NCI-H1105 treated with DMSO at 0.1 percent for 48 hours (cell line): ENCODE measurements around the gene DAZAP1.

ENCODE experiments used
- DNase-seq: peaks from one replicate; lab custom pipeline; 2025; lab: John Stamatoyannopoulos, UW

Gene DAZAP1

DNA sequence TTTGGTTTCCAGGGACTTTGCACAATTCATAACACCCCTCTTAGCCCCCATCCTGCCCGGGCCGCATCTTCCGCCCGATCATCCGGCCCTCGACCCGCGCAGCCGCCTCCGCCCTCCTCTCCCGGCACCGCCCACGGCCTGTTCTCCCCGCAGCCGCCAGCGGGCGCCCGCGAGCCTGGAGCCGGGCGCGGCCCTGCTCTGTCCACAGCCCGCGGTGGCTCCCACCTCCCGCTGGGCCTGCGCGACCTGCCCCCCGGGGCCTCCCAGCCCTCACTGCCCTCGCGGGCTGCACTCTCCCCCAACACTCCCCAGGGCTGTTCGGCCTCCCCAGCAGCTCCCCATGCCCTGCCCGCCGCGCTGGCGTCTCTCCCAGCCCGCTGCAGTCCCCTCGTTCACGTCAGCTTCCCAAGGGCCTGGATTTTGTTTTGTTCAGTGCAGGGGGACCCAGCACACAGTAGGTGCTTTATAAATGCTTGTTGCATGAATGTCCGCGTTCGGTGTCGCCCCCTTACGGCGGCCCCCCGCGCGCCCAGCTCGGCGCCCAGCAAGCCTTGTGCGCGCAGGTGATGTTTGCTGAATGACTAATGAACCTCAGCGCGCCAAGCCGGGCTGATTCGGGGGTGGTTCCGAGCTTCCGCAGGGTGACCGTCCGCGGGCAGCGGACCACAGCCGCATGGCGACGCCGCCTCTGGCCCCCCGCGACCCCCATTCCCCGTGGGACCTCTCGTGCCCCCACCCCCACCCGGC lies 38.0 kb downstream of the DAZAP1 start:
- peak; percentile 70 for DNase-seq

DNA sequence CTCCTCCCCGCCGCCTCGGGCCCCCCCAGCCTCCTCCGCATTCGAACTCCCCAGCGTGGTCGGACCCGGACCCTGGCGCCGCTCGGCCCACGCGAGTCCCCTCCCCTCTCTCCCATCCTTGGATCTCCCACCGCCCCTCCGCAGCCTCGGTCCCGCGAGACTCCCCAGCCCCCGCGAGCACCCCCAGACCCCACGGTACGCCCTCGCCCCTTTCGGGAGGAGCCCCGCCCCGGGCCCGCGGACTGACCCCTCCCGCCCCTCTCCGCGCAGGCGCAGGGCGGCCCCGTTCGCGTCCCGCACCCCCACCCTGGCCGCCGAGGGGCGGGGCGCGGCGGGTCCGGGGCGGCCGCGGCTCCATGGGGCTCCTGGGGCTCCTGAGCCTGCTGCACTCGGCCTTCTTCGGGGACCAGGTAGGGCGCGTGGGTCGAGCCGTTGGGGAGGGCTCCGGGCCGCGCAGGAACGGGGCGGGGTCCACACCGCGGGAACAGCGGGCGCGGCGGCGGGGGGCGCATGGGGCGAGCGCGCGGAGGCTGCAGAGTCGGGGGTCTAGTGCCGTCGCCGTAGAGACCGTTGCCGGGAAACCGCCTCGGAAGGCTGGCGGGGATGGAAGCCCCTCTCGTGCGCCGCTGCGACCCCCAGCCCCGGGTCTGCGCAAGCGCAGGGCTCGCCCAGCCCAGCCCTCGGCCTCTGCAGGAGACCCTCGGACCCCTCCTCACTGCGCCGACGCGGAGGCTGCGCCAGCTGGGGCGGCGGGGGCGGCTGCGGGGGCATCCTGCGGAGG lies 38.7 kb downstream of the DAZAP1 start:
- peak; percentile 43 for DNase-seq

DNA sequence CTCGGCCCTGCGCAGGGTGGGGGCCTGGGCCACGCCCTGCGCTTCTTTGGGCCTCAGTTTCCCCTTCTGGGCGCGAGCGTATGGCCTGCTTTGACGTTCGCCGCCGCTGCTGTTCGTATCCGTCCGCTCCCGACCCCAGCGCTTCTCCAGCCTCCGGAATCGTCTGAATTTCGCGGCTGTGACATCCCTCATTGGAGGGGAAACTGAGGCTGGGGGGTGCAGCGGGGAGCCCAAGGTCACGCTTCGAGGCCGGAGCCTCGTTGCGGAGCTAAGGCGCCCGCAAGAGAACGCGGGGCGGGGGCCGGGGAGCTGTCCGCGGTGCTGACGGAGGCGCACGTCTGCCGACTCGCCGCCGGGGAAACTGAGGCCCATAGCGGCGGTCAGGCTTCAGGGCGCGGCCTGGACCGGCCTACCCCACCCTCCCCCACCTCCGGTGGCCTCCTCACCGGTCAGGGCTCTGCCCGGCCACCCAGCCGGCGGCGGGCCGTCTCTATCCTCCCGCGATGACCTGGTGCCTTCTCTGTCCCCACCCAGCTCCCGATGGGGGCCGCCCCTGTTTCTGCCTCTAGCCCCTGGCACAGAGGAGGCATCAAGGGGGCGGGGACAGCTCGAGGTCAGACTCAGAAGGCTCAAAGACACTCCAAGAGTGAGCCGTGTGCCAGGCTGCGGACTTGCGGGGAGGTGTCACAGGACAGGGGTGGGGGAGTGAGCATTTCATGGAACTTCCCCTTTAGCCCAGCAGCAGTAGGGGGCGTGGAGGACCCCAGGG lies 39.5 kb downstream of the DAZAP1 start:
- no peak for DNase-seq

DNA sequence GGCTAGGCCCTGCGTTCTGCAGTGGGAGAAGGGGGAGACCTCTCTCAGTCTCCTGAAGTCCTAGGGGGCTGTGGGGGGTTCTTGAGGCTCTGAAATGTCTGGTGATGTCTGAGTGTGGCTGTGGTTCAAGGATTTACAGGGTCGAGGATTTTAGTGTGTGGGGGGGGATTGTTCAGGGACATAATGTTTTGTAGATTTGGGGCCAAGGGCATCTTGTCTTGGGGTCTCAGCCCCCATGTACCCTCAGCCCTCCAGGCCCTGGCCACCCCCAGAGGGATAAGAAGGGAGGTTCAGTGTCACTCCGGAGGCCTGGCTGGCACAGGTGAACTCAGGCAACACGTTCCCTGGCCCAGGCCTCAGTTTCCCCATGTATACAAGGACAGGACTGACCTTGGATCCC lies 40.1 kb downstream of the DAZAP1 start:
- DNase-seq = no peak

DNA sequence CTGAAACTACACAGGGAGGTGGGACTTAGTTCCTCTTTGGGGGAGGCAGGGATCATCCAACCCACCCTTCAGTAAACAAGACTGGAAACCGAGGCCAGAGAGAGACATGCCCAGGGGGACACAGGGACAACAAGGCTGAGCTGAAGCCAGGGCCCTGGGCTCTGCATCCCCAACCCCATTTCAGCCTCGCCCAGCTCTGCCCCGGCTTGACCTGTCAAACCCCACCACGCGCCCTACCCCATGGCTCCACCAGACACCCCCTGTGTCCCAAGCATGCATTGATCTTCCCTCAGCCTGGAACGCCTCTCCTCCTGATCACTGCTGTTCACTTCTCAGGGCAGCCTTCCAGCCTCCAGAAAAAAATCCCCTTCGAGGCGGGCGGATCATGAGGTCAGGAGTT lies 40.6 kb downstream of the DAZAP1 start:
- DNase-seq = no peak

DNA sequence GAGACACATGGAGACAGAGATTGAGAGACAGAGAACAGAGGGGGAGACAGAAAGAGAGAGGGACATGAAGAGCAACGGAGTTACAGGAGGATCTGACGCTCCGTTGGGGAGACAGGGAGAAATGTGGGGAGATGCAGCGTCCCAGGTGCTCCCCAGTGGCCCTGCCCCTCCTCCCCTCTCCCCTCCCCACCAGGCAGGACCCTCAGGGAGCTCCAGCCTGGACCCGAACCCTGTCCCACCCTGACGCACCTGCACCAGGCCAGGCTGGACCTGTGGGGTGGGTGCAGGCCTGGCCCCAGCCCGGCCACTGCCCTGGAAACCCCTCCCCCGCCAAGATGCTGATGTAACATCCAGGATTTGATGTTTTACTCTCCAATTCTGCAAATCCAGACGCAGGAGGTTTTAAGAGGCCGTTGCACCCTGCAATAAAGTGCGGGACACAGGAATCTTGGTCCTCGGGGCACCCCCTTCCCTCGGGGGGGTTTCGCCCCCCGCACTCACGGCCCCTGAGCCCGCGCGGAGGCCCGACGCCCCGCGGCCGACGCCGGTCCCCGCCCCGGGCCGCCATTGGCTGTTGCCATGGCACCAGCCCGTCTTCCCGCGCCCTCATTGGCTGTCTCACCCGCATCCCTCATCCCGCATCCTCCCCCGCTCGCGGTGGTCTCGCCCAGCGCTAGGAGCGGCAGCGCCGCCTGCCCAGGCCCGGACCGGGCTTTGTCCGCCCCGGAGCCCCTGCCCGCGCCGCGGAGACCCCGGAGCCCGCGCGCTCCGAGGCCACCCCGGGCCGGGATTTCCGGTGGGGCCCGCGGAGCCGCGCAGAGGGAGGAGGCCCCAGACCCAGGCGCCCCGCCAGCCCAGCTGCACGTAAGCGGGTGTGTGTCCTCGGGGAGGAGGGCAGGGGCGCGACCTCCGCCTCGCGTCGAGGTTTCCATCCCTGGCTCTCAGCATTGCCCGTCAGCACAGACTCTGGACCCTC lies 42.4 kb downstream of the DAZAP1 start, which contains the start of gene APC2:
Gene APC2, plus strand, starts transcription at position 655 of the 976 bp plus-strand sequence. CDS start 2,881 bp downstream, outside the sequence.
- DNase-seq = peak; percentile 87

DNA sequence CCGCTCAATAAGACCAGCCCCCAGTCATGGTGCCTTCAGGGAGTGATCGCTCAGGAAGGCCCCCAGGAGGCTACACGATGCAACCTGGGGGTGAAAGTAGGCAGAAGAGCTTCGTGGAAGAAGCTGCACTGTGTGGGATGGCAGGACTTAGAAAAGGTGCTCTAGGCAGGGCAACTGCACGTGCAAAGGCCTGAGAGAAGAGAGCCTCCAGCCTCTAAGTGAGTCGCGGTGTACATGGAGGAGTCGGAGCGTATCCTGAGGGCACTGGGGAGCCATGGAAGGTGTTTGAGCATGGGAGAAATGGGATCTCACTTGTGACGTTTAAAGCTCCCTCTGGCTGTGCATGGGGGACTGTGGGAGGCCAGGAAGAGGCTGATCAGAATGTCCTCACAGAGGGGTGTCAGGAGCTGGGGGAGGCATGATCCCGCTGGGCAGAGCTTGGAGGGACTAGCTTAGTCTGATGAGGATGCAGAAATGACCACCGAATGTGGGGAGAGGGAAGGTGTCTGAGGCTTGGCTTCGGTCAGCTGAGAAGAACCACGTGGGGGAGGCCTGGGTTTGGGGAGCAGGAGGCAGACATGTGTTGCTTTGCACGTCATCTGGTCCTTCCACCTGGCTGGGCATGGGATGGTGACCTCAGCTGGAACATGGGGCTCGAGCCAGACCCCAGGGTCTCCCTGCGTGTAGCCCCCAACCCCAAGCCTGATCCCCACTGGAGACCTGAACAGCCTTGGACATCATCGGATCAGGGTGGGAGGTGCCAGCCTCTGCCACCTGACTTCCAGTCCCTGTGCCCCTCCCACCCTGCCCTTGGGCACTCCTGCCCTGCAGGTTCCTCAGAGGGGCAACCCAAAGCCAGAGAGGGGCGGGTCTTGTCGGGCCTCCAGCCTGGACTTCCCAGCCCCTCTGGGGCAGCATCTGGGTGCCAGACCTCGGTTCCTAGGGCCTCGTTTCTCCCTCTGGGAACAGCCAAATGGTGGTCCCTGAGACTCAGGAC lies 43.6 kb downstream of the DAZAP1 start:
- DNase-seq = no peak

DNA sequence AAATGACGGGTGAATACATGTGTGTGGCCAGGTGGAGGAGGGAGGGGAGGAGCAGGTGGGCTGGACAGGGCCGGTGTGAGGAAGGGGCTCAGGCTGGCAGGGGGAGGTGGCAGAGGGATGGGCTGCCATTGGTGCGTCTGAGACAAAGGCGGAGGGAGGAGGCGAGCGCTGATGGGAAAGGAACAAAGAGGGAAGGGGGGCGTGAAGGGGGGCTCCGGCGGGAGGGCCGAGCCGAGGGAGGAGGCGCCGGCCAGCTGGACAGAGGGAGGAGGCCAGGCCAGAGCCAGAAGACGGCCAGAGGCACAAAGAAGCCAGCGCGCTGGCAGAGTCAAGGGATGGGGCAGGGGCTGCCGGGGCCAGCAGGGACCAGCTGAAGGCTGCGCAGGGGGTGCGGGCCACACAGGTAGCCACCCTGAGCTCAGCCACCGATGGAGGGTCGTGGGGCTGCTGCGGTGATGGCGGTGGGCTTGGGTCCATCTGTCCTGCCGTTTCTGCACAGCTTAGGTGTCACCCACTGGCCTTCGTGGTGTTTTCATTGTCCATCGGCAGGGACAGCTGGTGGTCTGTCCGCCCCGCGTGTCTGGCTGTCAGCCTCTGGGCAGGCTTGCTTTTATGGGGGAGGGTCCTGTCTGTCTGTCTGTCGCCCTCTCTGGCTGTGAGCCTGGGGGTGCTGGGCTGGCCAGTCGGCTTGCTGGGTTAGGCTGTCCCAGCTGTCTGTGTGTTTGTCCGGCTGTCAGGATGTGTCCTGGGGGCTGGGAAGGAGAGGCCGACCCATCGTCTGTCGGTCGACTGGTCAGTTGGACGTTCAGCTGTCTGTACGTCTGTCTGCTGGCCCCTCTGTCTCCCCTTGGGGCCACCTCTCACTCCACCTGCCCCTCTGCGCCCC lies 44.8 kb downstream of the DAZAP1 start:
- DNase-seq = no peak

DNA sequence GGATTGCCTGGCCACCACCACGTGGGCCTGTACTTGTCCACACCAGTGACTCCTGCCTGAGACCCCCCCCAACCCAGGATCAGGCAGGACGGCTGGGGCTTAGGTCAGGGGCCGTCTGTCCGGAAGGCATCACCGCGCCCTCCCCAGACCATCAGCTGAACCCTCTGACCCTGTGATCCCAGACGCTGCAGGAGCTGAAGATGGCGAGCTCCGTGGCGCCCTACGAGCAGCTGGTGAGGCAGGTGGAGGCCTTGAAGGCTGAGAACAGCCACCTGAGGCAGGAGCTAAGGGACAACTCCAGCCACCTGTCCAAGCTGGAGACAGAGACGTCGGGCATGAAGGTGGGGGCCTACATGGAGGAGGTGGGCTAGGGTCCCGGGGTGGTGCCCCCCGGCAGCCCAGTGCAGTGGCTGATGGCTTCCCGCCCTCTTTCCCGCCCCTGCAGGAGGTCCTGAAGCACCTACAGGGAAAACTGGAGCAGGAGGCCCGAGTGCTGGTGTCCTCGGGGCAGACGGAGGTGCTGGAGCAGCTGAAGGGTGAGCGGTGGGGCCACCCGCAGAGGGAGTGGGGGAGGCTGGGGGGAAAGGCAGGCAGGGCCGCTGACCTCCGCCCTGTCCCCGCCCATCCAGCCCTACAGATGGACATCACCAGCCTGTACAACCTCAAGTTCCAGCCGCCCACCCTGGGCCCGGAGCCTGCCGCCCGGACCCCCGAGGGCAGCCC lies 45.6 kb downstream of the DAZAP1 start:
- no peak for DNase-seq

DNA sequence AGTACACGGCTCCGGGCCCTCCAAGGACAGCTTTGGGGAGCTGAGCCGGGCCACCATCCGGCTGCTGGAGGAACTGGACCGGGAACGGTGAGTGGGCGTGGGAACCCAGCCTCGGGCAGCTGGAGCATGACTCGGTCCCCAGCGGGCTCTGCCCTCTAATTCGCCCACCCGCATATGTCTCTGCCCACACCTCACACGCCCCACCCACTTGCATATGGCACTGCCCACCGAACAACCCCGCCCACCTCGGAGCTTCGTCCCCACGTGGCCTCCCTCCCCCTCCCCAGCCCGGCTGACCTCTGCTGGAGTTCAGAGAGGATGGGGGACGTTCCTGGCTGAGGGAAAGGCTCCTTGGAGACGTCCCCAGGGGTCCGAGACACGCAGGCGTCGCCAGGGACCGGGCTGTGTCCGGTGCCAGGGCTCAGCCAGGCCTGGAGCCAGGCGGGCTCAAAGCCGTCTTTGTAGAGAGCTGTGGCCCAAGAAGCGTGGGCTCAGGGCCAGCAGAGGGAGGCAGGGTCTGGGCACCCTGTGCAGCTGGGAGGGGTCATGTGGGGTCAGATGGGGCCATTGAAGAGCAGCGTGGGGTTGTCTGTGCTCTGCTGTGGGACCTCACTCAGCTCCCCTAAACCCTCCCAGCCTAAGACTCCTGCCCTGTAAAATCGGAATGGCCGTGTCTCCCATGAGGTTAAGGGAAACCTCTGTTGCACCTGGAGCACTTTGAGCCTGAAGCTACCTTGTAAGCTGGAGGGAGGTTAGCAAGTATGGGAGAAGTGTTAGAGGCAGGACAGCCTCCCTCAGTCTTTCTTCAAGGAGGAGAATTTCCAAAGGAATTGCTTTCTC lies 46.4 kb downstream of the DAZAP1 start:
- DNase-seq = no peak

DNA sequence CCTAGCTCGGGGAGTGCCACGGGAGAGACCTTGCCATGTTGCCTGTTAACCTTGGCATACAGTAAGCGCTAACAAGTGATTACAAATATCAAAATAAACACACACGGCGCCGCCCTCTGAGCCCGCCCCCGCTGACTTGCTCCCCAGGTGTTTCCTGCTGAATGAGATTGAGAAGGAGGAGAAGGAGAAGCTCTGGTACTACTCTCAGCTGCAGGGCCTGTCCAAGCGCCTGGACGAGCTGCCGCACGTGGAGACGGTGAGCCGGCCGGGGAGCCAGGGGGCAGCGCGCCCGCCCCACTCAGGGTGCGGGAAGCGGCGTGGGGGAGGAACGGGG lies 47.6 kb downstream of the DAZAP1 start:
- no peak for DNase-seq

DNA sequence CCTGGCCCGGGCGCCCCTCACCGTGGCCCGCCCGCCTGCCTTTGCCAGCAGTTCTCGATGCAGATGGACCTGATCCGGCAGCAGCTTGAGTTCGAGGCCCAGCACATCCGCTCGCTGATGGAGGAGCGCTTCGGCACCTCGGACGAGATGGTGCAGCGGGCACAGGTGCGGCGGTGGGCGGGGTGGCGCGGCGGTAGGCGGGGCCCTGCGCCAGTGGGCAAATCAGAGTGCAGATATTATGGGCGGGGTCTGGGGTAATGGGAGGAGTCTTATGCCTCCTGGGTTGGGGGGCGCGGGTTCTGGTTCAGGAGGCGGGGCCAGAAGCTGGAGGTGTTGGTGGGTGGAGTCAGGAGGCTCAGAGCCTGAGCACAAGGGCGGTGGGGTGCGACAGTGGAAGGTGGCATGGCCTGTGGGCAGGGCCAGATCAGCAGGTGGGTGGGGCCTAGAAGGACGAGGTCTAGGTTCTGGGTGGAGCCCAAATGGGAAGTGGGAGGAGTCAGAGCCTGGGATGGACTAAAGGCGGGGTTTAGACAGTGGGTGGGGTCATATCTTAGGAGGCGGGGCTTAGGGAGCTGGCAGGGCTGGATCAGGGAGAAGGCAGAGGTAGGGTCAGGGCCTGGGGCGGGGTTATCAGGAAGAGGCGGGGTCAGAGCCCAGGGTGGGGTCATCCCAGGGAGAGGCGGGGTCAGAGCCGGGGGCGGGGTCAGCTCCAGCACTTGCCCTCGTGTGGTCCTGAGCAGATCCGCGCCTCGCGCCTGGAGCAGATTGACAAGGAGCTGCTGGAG lies 48.1 kb downstream of the DAZAP1 start:
- no peak for DNase-seq

DNA sequence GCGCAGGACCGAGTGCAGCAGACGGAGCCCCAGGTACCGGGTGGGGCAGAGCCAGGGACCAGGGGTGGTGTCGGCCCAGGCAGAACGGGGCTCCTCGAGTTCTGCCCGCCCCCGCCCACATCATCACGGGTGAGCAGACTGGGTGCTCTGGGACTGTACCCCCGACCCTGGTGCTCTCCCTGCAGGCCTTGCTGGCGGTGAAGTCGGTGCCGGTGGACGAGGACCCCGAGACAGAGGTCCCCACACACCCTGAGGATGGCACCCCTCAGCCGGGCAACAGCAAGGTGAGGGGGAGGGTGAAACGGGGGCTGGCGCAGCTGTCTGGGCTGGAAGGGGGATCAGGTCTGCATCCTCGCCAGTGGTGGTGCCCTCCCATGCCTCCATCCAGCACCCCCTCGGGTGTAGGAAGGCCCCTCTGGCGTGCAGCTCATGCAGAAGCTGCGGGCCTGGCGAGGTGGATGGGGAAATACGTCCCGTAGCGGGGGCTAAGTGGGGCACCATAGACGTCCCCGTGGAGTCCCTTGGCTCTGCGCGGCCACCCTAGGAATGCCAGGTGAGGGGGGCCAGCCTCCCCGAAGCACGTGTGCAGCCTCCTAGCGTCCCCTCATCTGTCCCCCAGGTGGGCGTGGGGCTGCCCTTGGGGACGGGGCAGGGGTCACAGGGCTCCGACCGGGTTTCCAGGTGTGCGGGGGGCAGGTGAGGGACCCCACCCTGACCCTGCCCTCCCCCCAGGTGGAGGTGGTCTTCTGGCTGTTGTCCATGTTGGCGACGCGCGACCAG lies 48.9 kb downstream of the DAZAP1 start:
- DNase-seq = no peak

DNA sequence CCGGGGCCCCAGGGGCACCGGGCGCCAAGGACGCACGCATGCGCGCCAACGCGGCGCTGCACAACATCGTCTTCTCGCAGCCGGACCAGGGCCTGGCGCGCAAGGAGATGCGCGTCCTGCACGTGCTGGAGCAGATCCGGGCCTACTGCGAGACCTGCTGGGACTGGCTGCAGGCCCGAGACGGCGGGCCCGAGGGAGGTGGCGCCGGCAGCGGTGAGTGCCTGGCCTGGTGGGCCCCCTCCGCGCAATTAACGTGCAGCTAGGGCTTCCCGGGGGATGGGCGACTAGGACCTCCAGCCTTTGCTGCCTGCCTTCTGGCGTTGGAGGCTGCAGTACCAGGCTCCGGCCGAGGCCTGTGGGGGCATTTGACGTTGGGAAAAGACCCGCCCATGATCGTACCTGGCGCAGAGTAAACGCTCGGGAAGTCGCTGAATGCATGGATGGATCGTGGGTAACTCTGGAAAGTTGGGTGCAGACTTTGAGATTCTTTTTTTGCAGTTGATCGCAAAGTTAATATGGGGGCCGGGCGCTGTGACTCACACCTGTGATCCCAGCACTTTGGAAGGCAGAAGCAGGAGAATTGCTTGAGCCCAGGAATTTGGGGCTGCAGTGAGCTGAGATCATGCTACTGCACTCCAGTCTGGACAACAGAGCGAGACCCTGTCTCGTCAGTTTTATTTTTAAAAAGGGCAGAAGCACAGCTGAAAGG lies 49.8 kb downstream of the DAZAP1 start:
- DNase-seq = no peak

DNA sequence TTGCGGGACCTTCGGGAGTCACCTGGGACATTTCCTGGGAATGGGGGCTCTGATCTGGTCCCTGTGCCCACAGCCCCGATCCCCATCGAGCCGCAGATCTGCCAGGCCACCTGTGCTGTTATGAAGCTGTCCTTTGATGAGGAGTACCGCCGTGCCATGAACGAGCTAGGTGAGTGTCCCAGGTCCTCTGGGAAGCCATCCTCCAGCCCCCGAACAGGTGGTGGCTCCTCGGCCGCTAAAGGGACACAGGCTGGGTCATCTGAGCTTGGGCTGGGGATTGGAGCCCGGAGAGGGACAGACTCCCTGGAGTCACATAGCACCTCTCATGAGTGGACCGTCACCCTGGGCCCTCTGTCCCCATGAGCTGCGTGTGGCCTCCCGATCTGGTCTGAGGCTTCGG lies 50.5 kb downstream of the DAZAP1 start:
- DNase-seq = no peak
